HL-60 (cell line): ENCODE data around the gene BANP.

Experiments
- DNase-seq, 2 experiments: peaks; one replicate each; pipeline ENCODE4 v3.0.0-alpha.2; 2010 to 2020; ENCODE audit warnings: low read depth in 1 of 2, low spot score in 1 of 2
- H3K27ac ChIP-seq: fragments of 250-450 bp; sonication (Bioruptor Pico); replicated peaks from 2 replicates; pipeline ENCODE4 v1.5.1; 2020; ENCODE audit warnings: mild to moderate bottlenecking, moderate library complexity
- H3K27me3 ChIP-seq: fragments of 250-450 bp; sonication (Bioruptor Pico); 2 replicates; pipeline ENCODE4 v1.5.1; 2021; ENCODE audit warnings: mild to moderate bottlenecking, moderate library complexity; ENCODE audit not compliant: insufficient read depth, poor library complexity, severe bottlenecking
- H3K4me3 ChIP-seq: replicated peaks from 2 replicates; pipeline ENCODE4 v1.5.1; 2011; ENCODE audit warnings: mild to moderate bottlenecking, control low read depth, low read length; ENCODE audit not compliant: insufficient read depth
- CTCF ChIP-seq: IDR thresholded peaks from one replicate; pipeline ENCODE4 v1.5.1; 2011; ENCODE audit warnings: low read length, control low read depth, inconsistent platforms; ENCODE audit not compliant: insufficient read depth
- GABPA ChIP-seq: IDR thresholded peaks from 2 replicates; pipeline ENCODE4 v1.6.1; 2012; ENCODE audit warnings: low read depth
- POLR2AphosphoS5 ChIP-seq: IDR thresholded peaks from 2 replicates; pipeline ENCODE4 v1.6.1; 2012; ENCODE audit warnings: low read depth
- REST ChIP-seq: IDR thresholded peaks from 2 replicates; pipeline ENCODE4 v1.6.1; 2012; ENCODE audit warnings: low read depth; ENCODE audit not compliant: insufficient replicate concordance
- SPI1 ChIP-seq: IDR thresholded peaks from 2 replicates; pipeline ENCODE4 v1.6.1; 2012; ENCODE audit warnings: low read depth, mild to moderate bottlenecking, borderline replicate concordance

BANP gene

GRCh38 chr16:87961623-87962022 is 10.4 kb downstream of the BANP start:
- Histone ChIP-seq H3K27ac (no peak overlapping the region), H3K4me3 (no peak overlapping the region), H3K27me3 (no peaks in the 10 kb centered on the region)
- no peak for TF ChIP-seq REST
- TF ChIP-seq CTCF: no peak
- no peak for TF ChIP-seq SPI1
- no peak for TF ChIP-seq GABPA
- TF ChIP-seq POLR2AphosphoS5: no peak
- no peak for DNase-seq

- DNase-seq: no peak
Observed at GRCh38 chr16:87963400-87963799, 12.2 kb downstream of the BANP start.

More at GRCh38 chr16:87963400-87963799, 12.2 kb downstream of the BANP start:
- Histone ChIP-seq H3K27me3 (no peaks in the 10 kb centered on the region), H3K4me3 (no peak overlapping the region), H3K27ac (no peak overlapping the region)
- TF ChIP-seq CTCF: no peak
- TF ChIP-seq REST: no peak
- no peak for TF ChIP-seq GABPA
- TF ChIP-seq SPI1: no peak
- TF ChIP-seq POLR2AphosphoS5: no peak
